Upper lobe of left lung (tissue), 4 donors: Measurements from ENCODE around the gene KCNJ15.

Experiments
- POLR2A ChIP-seq, 4 donors: fragments of 450-650 bp; IDR thresholded peaks; one replicate each; pipeline ENCODE4 v1.5.1; 2016 to 2017; ENCODE audit warnings: antibody characterized with exemption in 4 of 4, mild to moderate bottlenecking in 2 of 4
- POLR2AphosphoS5 ChIP-seq, 2 donors: sonication (generic); formaldehyde crosslinking; IDR thresholded peaks; one replicate each; pipeline ENCODE4 v1.5.1; 2017; ENCODE audit warnings: antibody characterized with exemption in 2 of 2
- TF ChIP-seq, protein P1 (sequence below), 6 experiments: fragments of 450-650 bp in 4 of 6; fragments of 200-600 bp in 2 of 6; sonication (generic) in 2 of 6; IDR thresholded peaks; one replicate each; pipeline ENCODE4 v1.5.1; 2016 to 2019; ENCODE audit warnings: antibody characterized with exemption in 6 of 6

DNA sequence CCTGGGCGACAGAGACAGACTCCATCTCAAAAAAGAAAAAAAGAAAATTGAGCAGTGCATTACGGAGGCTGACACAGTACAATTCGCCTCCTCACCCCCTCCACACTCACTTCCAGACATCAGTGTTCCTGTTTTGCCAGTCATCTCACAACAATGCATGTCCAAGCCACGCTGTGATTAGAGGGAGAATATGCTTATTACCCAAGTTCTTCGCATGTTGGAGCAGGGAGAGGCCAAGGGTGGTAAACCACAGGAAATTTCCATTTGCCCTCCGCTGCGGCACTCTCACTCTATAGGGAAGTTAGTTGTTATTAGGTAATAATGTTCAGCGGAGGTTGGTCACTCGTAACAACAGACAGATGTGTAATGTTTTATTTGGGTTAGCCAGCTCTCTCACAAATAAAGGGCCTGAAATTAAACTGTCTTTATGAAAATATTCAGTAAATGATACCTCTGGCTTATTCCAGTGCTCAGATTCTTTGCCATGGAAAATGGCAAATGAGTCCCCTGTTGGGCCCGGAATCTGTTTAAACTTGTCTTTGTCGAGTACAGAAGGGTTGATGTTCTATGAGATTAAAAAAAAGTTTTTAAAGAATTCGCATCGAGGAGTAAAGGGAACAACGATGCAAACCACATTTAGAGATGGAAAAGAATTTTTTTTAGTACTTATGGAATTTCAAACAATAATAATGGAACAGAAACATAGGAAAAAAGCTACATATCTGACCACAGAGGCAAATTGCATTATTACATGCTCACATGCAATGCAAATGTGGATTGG is 33.1 kb downstream of the KCNJ15 start:
- TF ChIP-seq, protein P1, sequence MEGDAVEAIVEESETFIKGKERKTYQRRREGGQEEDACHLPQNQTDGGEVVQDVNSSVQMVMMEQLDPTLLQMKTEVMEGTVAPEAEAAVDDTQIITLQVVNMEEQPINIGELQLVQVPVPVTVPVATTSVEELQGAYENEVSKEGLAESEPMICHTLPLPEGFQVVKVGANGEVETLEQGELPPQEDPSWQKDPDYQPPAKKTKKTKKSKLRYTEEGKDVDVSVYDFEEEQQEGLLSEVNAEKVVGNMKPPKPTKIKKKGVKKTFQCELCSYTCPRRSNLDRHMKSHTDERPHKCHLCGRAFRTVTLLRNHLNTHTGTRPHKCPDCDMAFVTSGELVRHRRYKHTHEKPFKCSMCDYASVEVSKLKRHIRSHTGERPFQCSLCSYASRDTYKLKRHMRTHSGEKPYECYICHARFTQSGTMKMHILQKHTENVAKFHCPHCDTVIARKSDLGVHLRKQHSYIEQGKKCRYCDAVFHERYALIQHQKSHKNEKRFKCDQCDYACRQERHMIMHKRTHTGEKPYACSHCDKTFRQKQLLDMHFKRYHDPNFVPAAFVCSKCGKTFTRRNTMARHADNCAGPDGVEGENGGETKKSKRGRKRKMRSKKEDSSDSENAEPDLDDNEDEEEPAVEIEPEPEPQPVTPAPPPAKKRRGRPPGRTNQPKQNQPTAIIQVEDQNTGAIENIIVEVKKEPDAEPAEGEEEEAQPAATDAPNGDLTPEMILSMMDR (IDR thresholded peaks at IDR 0.05) = no peak
- TF ChIP-seq POLR2A (IDR thresholded peaks at IDR 0.05) (no peak), POLR2AphosphoS5 (IDR thresholded peaks at IDR 0.05) (peak; percentile 68 to 80)
